HG02759 (cell line): ENCODE measurements around the gene ZNF780A.
A peak's percentile ranks its signal among the peaks of the same experiment; 100 is the strongest.
"Not testable (repeated sequence)": the region's sequence is repeated elsewhere in the genome, so short reads cannot be mapped to it uniquely, and the experiment has no call there.

Source experiments
- ATAC-seq: cut with Tn5 transposase; IDR thresholded peaks from one replicate; pipeline ENCODE4 v1.9.1; 2021; ENCODE audit warnings: mild to moderate bottlenecking, moderate library complexity; ENCODE audit not compliant: unreplicated experiment

ZNF780A gene

DNA sequence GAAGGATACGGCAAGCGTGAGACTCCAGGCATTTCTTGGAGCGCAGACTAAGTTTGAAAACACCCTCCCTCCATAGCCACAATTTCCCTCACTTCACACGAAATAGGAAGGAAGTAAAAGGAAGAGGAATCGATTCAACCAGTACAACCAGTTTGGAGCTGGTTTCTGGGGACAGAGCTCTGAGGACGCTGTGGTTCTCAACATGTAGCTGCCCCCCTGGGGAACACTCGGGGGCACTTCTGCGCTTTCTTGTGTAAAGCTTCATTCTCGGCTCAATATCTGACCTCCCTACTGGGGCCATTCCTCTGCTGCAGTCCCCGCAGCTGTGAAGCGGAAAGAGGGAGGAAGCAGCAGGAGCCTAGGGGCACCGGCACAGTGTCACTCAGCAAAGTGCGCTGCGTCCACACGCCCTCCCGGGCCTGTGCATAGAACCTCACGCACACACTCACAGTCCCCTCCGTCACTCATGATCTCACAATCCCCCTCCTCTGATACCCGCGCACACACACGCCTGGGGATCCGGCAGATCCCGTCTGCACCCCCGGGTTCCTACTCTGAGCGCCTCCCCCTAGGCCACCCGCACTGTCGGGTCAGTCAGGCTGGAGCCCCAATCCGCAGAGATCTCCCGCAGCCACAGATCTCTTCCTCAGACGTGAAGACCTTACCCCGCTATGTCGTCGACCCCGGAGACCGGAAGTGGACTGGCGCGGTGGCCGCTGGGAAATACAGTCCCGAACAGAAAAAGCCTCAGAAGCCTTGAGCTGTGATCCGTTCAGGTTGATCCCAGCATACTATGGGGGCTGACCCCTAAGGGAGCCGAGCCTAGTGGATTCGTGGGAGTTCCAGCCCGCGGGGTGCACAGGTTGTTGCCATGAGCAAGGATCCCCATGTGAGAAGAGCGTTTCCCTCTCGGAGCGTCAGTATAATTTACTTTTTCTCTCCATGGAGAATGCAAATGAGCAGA, at the start of gene ZNF780A:
ZNF780A (minus strand) TSS at position 703 of the 964 bp plus-strand sequence. CDS start 6,190 bp downstream, outside the sequence.
- ATAC-seq: peak; percentile 92

- no peak for ATAC-seq
Measured at GRCh38 chr19:40139533-40140287, 49.0 kb upstream of the ZNF780A start.

DNA sequence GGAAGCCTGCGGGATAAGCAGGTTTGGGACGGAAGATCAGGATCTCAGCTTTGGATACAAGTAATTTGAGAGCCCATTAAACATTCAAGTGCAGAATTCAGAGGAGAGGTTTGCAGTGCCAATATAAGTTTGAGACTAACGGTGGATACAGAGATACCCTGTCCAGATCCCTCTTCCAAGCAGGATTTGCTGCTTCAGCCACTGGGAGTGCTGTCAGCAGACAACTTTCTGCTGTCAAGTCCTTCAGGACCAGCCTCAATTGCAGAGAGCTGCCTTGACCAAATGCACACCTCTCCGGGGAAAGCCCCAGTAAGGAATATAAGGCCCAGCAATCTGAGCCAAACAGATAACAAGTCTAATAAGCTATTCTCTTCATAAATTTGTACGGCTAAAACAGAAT, 46.1 kb upstream of the ZNF780A start:
- no peak for ATAC-seq

GRCh38 chr19:40134866-40135265, 44.1 kb upstream of the ZNF780A start:
- ATAC-seq: no peak

- ATAC-seq: no peak
Measured at GRCh38 chr19:40133491-40133890, 42.7 kb upstream of the ZNF780A start.

GRCh38 chr19:40130013-40130412, 39.3 kb upstream of the ZNF780A start:
- no peak for ATAC-seq

GRCh38 chr19:40129425-40129824, 38.7 kb upstream of the ZNF780A start:
- no peak for ATAC-seq

- no peak for ATAC-seq
Measured at GRCh38 chr19:40128991-40129390, 38.2 kb upstream of the ZNF780A start.

DNA sequence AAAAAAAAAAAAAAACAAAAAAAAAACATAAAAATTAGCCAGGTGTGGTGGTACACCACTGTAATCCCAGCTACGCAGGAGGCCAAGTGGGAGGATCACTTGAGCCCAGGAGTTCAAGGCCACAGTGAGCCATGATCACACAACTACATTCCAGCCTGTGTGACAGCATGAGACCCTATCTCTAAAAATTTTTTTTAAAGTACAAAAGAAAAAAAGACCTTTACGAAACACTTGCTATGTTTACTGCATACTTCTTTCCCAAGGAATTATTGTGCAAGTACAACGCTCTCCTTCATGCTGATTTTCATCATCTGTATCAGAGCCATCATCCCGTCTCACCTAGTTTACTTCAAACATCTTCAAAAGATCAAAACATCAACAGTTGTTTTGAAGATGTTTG, 28.6 kb upstream of the ZNF780A start:
- ATAC-seq: no peak

GRCh38 chr19:40118638-40119037, 27.9 kb upstream of the ZNF780A start:
- not testable (repeated sequence) for ATAC-seq

- ATAC-seq: no peak
Measured at GRCh38 chr19:40116075-40116474, 25.3 kb upstream of the ZNF780A start.

DNA sequence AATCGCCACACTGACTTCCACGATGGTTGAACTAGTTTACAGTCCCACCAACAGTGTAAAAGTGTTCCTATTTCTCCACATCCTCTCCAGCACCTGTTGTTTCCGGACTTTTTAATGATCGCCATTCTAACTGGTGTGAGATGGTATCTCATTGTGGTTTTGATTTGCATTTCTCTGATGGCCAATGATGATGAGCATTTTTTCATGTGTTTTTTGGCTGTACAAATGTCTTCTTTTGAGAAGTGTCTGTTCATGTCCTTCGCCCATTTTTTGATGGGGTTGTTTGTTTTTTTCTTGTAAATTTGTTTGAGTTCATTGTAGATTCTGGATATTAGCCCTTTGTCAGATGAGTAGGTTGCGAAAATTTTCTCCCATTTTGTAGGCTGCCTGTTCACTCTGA, 23.4 kb upstream of the ZNF780A start:
- ATAC-seq: not testable (repeated sequence)

- ATAC-seq: not testable (repeated sequence)
Measured at GRCh38 chr19:40112271-40112670, 21.5 kb upstream of the ZNF780A start.

DNA sequence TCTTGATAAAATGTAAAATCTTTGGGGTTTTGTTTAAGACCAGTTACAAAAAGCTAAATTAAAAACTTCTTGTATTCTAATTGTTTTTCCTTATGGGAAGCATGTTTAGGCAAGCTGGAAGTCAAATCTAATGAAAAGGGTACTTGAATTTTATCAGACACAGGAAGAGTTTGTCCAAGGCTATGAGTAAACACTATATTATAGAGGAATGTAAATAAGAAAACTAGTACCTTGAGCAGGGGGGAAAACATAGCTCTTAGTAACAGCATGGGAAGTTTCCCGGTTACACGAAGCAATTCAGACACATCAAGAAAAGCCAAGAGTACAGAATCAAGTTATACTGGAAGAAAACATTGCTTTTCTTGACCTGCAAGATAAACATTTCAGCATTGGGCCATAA, 19.8 kb upstream of the ZNF780A start:
- no peak for ATAC-seq

DNA sequence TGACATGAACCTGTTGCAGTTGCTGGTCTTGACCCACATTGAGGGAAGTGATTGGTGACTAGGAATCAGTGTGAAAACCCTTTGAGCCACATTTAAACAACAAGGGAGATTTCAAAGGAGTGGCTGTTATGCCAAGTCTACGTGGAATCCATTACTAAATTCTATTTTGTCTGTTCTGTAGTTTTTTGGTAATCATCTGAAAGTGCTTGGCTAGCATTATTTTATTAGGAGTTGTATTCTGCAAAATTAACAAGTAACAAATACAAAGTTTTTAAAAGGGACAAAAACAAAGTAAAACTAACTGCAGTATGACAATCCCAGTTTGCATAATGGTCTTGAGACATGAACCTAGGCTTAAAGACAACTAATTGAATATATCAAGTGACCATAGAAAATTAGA, 14.0 kb upstream of the ZNF780A start:
- ATAC-seq: no peak

- no peak for ATAC-seq
Measured at GRCh38 chr19:40103600-40103999, 12.9 kb upstream of the ZNF780A start.

DNA sequence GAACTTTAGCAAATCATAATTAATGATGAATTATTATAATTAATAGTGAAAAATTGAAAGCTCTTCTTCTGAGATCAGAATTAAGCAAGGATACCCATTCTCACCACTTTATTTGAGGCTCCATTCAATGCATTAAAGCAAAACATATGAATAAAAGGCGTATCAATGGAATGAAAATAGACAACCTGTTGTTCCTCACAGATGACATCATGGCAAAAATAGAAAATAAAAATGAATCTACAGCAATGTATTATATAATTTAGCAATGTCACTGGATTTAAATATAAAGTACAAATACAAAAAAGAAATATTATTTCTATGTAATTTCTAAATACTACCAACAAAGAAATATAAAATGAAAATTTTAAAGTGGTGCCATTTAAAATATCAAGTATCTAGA, 11.1 kb upstream of the ZNF780A start:
- ATAC-seq: no peak

DNA sequence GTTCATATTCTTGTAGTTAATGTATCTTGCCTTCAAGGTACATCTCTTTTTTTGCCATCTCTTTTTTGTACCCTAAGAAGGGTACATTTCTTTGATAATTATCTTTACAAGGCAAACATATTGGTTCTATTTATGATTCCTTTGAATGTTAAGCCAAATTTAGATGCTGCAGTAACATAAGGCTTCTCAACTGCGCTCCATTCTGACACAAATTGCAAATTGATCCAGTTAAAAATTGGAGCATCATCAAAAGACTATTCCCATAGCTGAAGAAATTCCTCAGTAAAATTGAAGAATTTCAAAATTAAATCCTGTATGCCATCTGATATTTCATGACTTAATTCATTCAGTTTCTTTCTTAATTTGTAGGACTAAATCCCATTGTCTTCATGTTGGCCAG, 2.7 kb upstream of the ZNF780A start:
- ATAC-seq: no peak

GRCh38 chr19:40091205-40092129, 724 bp upstream of the ZNF780A start:
- ATAC-seq: no peak

GRCh38 chr19:40089462-40089861, 1.3 kb downstream of the ZNF780A start:
- ATAC-seq: no peak
